SK-N-SH (cell line): ENCODE data around the gene SLIT2. TPM values are rescaled to one million over a fixed set of nuclear protein-coding genes. Genes with fewer than 3 reads are reported as not detected.

ENCODE experiments used
- CTCF ChIA-PET: fragments of 300-600, 350-600 bp; formaldehyde crosslinking; extraction: SDS; loops from one replicate; lab custom pipeline; 2021; lab: Yijun Ruan, JAX
- POLR2A ChIA-PET: fragments of 350-600 bp; sonication (Branson Sonifier 250); formaldehyde crosslinking; extraction: SDS; loops from one replicate; lab custom pipeline; 2020; ENCODE audit warnings: antibody characterized with exemption, inconsistent platforms; lab: Yijun Ruan, JAX
- DNase-seq: peaks from one replicate; pipeline ENCODE4 v3.0.0; 2012
- H2AFZ ChIP-seq: fragments of 200-600 bp; sonication (generic); 2 replicates; pipeline ENCODE4 v1.8.1; 2016; ENCODE audit warnings: antibody characterized with exemption, mild to moderate bottlenecking, low read depth
- H3F3A ChIP-seq: fragments of 200-600 bp; sonication (generic); replicated peaks from 2 replicates; pipeline ENCODE3; 2016; ENCODE audit warnings: antibody characterized with exemption, mild to moderate bottlenecking; ENCODE audit not compliant: insufficient read depth
- H3K27ac ChIP-seq, 2 experiments: fragments of 200-500 bp in 1 of 2; fragments of 200-600 bp in 1 of 2; sonication (Bioruptor generic) in 1 of 2; sonication (generic), shearing (Covaris generic) in 1 of 2; 2 replicates each; pipeline versions ENCODE4 v1.5.1 to v1.6.1; 2014 to 2016; ENCODE audit warnings: low read depth in 2 of 2, inconsistent platforms in 1 of 2, low read length in 1 of 2, mild to moderate bottlenecking in 1 of 2, mixed read lengths in 1 of 2
- H3K27me3 ChIP-seq: fragments of 200-600 bp; sonication (generic), shearing (Covaris generic); 2 replicates; pipeline ENCODE4 v1.6.1; 2016; ENCODE audit warnings: mixed run types; ENCODE audit not compliant: insufficient read depth
- H3K36me3 ChIP-seq, 2 experiments: fragments of 200-500 bp in 1 of 2; fragments of 200-600 bp in 1 of 2; sonication (Bioruptor generic) in 1 of 2; sonication (generic) in 1 of 2; replicated peaks in 1 of 2; 2 replicates each; pipeline versions ENCODE3 to v1.5.1; 2014 to 2016; ENCODE audit warnings: low read length in 1 of 2, mild to moderate bottlenecking in 1 of 2; ENCODE audit not compliant: insufficient read depth in 2 of 2, control insufficient read depth in 1 of 2
- H3K4me1 ChIP-seq, 2 experiments: fragments of 200-500 bp in 1 of 2; fragments of 200-600 bp in 1 of 2; sonication (Bioruptor generic) in 1 of 2; sonication (generic), shearing (Covaris generic) in 1 of 2; 2 replicates each; pipeline versions ENCODE4 v1.5.1 to v1.6.1; 2014 to 2016; ENCODE audit warnings: low read depth in 1 of 2, low read length in 1 of 2, mixed run types in 1 of 2; ENCODE audit not compliant: insufficient read depth in 2 of 2, control insufficient read depth in 1 of 2
- H3K4me2 ChIP-seq: fragments of 200-600 bp; sonication (generic), shearing (Covaris generic); 2 replicates; pipeline ENCODE4 v1.6.1; 2017; ENCODE audit warnings: mixed run types
- H3K4me3 ChIP-seq, 2 experiments: fragments of 200-500 bp in 1 of 2; fragments of 200-600 bp in 1 of 2; sonication (Bioruptor generic) in 1 of 2; sonication (generic), shearing (Covaris generic) in 1 of 2; 2 replicates each; pipeline versions ENCODE4 v1.5.1 to v1.8.1; 2014 to 2016; ENCODE audit warnings: low read depth in 2 of 2, inconsistent platforms in 1 of 2, low read length in 1 of 2, mild to moderate bottlenecking in 1 of 2, mixed read lengths in 1 of 2, moderate library complexity in 1 of 2
- H3K79me2 ChIP-seq: fragments of 200-600 bp; sonication (generic); 2 replicates; pipeline ENCODE4 v1.8.1; 2017; ENCODE audit warnings: mild to moderate bottlenecking; ENCODE audit not compliant: insufficient read depth
- H3K9ac ChIP-seq: fragments of 200-600 bp; sonication (generic); 2 replicates; pipeline ENCODE4 v1.6.1; 2017; ENCODE audit warnings: mixed run types
- H3K9me2 ChIP-seq: fragments of 200-600 bp; sonication (generic); 2 replicates; pipeline ENCODE4 v1.6.1; 2017; ENCODE audit warnings: mixed run types
- H3K9me3 ChIP-seq: fragments of 200-600 bp; sonication (generic); 2 replicates; pipeline ENCODE4 v1.6.1; 2017; ENCODE audit warnings: mixed run types, mild to moderate bottlenecking, moderate library complexity
- H4K20me1 ChIP-seq: fragments of 200-600 bp; sonication (generic); 2 replicates; pipeline ENCODE4 v1.6.1; 2017; ENCODE audit warnings: mild to moderate bottlenecking, mixed run types; ENCODE audit not compliant: insufficient read depth
- CHD2 ChIP-seq: fragments of 150-350 bp; IDR thresholded peaks from 2 replicates; pipeline ENCODE4 v1.6.1; 2018; ENCODE audit warnings: low read length; ENCODE audit not compliant: partially characterized antibody
- EP300 ChIP-seq, 2 experiments: IDR thresholded peaks; 2 replicates each; pipeline versions ENCODE4 v1.4.0 to v1.6.1; 2012; ENCODE audit warnings: borderline replicate concordance in 1 of 2, low read depth in 1 of 2, low read length in 1 of 2
- EZH2phosphoT487 ChIP-seq: fragments of 200-600 bp; sonication (generic); IDR thresholded peaks from 2 replicates; pipeline ENCODE4 v1.6.1; 2017; ENCODE audit warnings: low read depth, mixed run types, mild to moderate bottlenecking, antibody characterized with exemption, moderate library complexity, borderline replicate concordance
- FOSL2 ChIP-seq: IDR thresholded peaks from 2 replicates; pipeline ENCODE4 v1.4.0; 2012; ENCODE audit warnings: low read depth, mild to moderate bottlenecking, moderate library complexity, borderline replicate concordance
- JUND ChIP-seq: IDR thresholded peaks from 2 replicates; pipeline ENCODE4 v1.4.0; 2012
- NFIC ChIP-seq: IDR thresholded peaks from 2 replicates; pipeline ENCODE4 v1.4.0; 2012; ENCODE audit warnings: borderline replicate concordance
- RFX5 ChIP-seq: IDR thresholded peaks from 2 replicates; pipeline ENCODE4 v1.6.1; 2012; ENCODE audit warnings: mild to moderate bottlenecking, improper control_type of control experiment, low read length
- RXRA ChIP-seq: IDR thresholded peaks from 2 replicates; pipeline ENCODE4 v1.4.0; 2012; ENCODE audit warnings: low read depth, mild to moderate bottlenecking, borderline replicate concordance
- SIN3A ChIP-seq: IDR thresholded peaks from 2 replicates; pipeline ENCODE4 v1.6.1; 2012; ENCODE audit warnings: low read depth, mild to moderate bottlenecking, low read length, moderate library complexity, borderline replicate concordance
- TCF12 ChIP-seq: IDR thresholded peaks from 2 replicates; pipeline ENCODE4 v1.4.0; 2012
- TEAD4 ChIP-seq: IDR thresholded peaks from 2 replicates; pipeline ENCODE4 v1.4.0; 2012; ENCODE audit warnings: mild to moderate bottlenecking, borderline replicate concordance; ENCODE audit not compliant: insufficient read depth
- WGBS: methylation state at CpG from one replicate; pipeline ENCODE4 v1.1.6; 2017; ENCODE audit warnings: low lambda C conversion rate; 5-methylcytosine and 5-hydroxymethylcytosine counted together
- polyA plus RNA-seq, 3 experiments: library from polyadenylated mRNA; depleted of rRNA; stranded (reverse); fragments of >200 nt; gene quantifications; 2 replicates each; pipeline ENCODE4 v1.2.3, GENCODE V29; 2012
- TF ChIP-seq, protein P1 (sequence below): IDR thresholded peaks from 2 replicates; pipeline ENCODE4 v1.4.0; 2012; ENCODE audit warnings: low read depth, borderline replicate concordance
- TF ChIP-seq, protein P2 (sequence below): IDR thresholded peaks from 2 replicates; pipeline ENCODE4 v1.4.0; 2012; ENCODE audit warnings: low read depth, borderline replicate concordance
- TF ChIP-seq, protein P3 (sequence below): IDR thresholded peaks from 2 replicates; pipeline ENCODE4 v1.4.0; 2012; ENCODE audit warnings: low read depth
- TF ChIP-seq, protein P4 (sequence below): fragments of 150-350 bp; IDR thresholded peaks from 2 replicates; pipeline ENCODE4 v1.6.1; 2017; ENCODE audit warnings: antibody characterized with exemption, low read length, low read depth, borderline replicate concordance
- TF ChIP-seq, protein P5 (sequence below): fragments of 150-350 bp; IDR thresholded peaks from 2 replicates; pipeline ENCODE4 v1.6.1; 2016; ENCODE audit warnings: mild to moderate bottlenecking, low read depth, low read length
- TF ChIP-seq, protein P6 (sequence below): IDR thresholded peaks from 2 replicates; pipeline ENCODE4; 2012

SLIT2 gene
- polyA plus RNA-seq, 1 of the 3 experiments (the other 2 are of a cell fraction): 68.7 TPM

DNA sequence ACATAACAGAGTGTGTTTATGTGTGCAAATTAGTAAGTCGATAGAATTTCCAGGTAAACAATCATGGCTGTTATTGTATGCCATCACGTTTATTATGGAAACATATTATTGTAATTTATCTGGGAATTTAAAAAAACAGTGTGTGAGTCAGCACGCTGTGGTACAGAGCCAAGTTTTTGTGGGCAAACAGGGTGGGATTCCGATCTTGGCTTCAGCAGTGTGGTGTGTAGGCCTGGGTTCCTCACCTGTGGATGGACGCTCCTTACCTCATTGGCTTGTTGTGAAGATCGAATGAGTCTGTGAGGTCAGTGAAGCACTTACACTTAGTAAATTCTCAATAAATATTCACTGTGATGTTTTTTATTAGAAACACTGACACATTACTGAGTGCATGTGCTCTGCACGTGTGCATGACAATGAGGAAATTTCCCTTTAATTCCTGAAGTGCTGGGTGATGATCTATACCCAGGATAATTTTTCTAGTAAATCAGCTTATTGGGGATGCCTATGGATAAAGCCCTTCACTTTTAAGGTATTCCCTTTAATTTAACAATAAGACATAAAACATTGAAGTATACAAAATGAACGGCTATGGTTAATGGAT is 36.4 kb downstream of the SLIT2 start (continued):
- TF ChIP-seq, protein P1, sequence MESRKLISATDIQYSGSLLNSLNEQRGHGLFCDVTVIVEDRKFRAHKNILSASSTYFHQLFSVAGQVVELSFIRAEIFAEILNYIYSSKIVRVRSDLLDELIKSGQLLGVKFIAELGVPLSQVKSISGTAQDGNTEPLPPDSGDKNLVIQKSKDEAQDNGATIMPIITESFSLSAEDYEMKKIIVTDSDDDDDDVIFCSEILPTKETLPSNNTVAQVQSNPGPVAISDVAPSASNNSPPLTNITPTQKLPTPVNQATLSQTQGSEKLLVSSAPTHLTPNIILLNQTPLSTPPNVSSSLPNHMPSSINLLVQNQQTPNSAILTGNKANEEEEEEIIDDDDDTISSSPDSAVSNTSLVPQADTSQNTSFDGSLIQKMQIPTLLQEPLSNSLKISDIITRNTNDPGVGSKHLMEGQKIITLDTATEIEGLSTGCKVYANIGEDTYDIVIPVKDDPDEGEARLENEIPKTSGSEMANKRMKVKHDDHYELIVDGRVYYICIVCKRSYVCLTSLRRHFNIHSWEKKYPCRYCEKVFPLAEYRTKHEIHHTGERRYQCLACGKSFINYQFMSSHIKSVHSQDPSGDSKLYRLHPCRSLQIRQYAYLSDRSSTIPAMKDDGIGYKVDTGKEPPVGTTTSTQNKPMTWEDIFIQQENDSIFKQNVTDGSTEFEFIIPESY: no peak
- TF ChIP-seq SIN3A (no peak), RXRA (no peak), EZH2phosphoT487 (no peak), EP300 (IDR thresholded peaks at IDR 0.05; ENCODE audit: borderline replicate concordance in 1 of 2, low read depth in 1 of 2, low read length in 1 of 2) (no peak), RFX5 (no peak), CHD2 (no peak)
- TF ChIP-seq, protein P2, sequence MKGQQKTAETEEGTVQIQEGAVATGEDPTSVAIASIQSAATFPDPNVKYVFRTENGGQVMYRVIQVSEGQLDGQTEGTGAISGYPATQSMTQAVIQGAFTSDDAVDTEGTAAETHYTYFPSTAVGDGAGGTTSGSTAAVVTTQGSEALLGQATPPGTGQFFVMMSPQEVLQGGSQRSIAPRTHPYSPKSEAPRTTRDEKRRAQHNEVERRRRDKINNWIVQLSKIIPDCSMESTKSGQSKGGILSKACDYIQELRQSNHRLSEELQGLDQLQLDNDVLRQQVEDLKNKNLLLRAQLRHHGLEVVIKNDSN: no peak
- TF ChIP-seq, protein P3, sequence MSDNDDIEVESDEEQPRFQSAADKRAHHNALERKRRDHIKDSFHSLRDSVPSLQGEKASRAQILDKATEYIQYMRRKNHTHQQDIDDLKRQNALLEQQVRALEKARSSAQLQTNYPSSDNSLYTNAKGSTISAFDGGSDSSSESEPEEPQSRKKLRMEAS: peak; percentile 45; the same call in 1 of the 2 replicates
- TF ChIP-seq, protein P4, sequence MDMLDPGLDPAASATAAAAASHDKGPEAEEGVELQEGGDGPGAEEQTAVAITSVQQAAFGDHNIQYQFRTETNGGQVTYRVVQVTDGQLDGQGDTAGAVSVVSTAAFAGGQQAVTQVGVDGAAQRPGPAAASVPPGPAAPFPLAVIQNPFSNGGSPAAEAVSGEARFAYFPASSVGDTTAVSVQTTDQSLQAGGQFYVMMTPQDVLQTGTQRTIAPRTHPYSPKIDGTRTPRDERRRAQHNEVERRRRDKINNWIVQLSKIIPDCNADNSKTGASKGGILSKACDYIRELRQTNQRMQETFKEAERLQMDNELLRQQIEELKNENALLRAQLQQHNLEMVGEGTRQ: no peak
- TF ChIP-seq, protein P5, sequence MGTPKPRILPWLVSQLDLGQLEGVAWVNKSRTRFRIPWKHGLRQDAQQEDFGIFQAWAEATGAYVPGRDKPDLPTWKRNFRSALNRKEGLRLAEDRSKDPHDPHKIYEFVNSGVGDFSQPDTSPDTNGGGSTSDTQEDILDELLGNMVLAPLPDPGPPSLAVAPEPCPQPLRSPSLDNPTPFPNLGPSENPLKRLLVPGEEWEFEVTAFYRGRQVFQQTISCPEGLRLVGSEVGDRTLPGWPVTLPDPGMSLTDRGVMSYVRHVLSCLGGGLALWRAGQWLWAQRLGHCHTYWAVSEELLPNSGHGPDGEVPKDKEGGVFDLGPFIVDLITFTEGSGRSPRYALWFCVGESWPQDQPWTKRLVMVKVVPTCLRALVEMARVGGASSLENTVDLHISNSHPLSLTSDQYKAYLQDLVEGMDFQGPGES: no peak

DNA sequence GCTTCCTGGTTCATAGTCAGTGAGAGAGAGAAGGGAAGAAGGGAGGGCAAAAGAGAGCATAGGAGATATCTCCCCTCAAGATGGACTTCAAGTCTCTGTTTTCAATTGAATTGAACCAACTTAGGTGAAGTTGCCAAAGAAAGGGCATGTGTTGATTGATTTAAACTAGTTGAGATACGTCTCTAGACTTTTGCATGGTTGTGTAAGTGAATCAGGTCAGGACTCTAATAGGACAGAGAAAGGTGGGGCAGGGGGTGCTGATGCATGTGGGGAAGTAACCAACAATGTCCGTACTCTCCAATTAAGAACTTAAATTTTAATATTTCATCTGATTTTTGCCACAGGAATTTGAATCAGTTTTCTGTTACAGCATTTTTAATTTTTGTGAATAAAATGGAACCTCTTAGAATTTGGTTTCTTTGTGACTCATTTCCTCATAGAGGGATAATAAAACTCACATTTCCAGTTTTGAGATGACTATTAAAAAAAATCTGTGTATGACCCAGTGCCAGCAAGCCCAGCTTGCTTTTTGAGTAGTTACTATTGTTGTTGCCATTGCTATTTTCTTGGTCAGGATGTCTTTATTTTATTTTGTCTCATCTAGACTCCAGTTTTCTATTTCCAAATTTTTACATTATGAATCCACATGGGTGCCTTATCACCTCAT is 37.3 kb downstream of the SLIT2 start:
- Histone ChIP-seq H2AFZ (no peak overlapping the region), H3K36me3 (peaks cover 1 to 2% of the 10 kb centered on the region in 2 experiments), H3K79me2 (peaks cover 77% of the 10 kb centered on the region), H3K9me2 (no peaks in the 10 kb centered on the region), H3K9ac (peak overlapping the region; percentile 29; the same call in 1 of the 2 replicates), H3K4me1 (peaks cover 0 to 21% of the 10 kb centered on the region in 2 experiments; a peak in 3 of 4 replicates), H4K20me1 (peaks cover 9% of the 10 kb centered on the region; the same call in 1 of the 2 replicates), H3K4me3 (no peak overlapping the region), H3F3A (peaks cover 29% of the 10 kb centered on the region)
- WGBS: 16% methylated on average over 2 of the region's 2 CpGs
- CTCF ChIA-PET: interaction anchor here (1.3 kb wide), 1 partner anchor 10 kb away, joined by 5 read pairs; no protein-coding TSS in a partner anchor
- no peak for TF ChIP-seq RFX5
- peak; percentile 25; the same call in 1 of the 2 replicates for TF ChIP-seq NFIC
- peak; percentile 75 for TF ChIP-seq TCF12
- TF ChIP-seq EP300 (IDR thresholded peaks at IDR 0.05; ENCODE audit: borderline replicate concordance in 1 of 2, low read depth in 1 of 2, low read length in 1 of 2): peak in 1 of 2 experiments; percentile 56; a peak in 1 of 4 replicates
- peak; percentile 61 for TF ChIP-seq FOSL2
- TF ChIP-seq TEAD4: no peak
- no peak for TF ChIP-seq SIN3A
- TF ChIP-seq JUND: peak; percentile 25; the same call in 1 of the 2 replicates
- TF ChIP-seq, protein P6, sequence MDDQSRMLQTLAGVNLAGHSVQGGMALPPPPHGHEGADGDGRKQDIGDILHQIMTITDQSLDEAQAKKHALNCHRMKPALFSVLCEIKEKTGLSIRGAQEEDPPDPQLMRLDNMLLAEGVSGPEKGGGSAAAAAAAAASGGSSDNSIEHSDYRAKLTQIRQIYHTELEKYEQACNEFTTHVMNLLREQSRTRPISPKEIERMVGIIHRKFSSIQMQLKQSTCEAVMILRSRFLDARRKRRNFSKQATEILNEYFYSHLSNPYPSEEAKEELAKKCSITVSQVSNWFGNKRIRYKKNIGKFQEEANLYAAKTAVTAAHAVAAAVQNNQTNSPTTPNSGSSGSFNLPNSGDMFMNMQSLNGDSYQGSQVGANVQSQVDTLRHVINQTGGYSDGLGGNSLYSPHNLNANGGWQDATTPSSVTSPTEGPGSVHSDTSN: peak; percentile 40
- TF ChIP-seq, all 33 proteins: peak for 6
- DNase-seq: no peak
- Histone ChIP-seq H3K27me3 (no peaks in the 10 kb centered on the region), H3K4me2 (peak overlapping the region; percentile 39; the same call in 1 of the 2 replicates), H3K9me3 (no peaks in the 10 kb centered on the region), H3K27ac (peak overlapping the region; percentile 17 to 80; a peak in 3 of 4 replicates)
- POLR2A ChIA-PET: no interaction called here
